ENCODE measurements around the gene PAWR. TPM values are rescaled to one million over a fixed set of nuclear protein-coding genes. Genes with fewer than 3 reads are reported as not detected.

PAWR gene
- total and polyA plus RNA-seq, 2 donors = 8.7 to 38.8 TPM

DNA sequence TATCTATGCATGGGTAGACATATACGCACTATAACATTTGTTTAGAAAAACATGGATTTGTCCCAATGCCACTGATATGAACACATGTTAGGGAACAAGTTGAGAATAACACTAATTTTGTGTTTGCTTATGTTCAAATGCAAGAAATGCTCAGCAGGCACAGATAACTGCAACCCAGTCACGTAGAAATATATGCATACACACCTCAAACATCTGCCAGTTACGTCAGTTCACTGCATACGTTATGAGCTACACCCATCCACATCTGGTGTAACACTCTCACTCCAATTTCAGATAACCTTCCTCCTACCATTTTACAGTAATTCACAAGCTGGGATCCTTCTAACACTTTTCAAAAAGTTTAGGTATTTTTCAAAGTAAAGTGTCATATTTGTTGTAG, 10.7 kb downstream of the PAWR start:
- Histone ChIP-seq H3K36me3 (ENCODE audit: control insufficient read depth in 2 of 2, insufficient read depth in 2 of 2, low read length in 1 of 2) (no peaks in the 10 kb centered on the region), H3K27ac (ENCODE audit: low read depth in 1 of 2, low read length in 1 of 2) (no peak overlapping the region), H3K4me3 (ENCODE audit: low read length in 2 of 2) (no peak overlapping the region), H3K4me1 (ENCODE audit: control insufficient read depth in 2 of 2, insufficient read depth in 2 of 2, low read length in 2 of 2) (no peaks in the 10 kb centered on the region), H3K9me3 (ENCODE audit: control insufficient read depth in 2 of 2, insufficient read depth in 1 of 2, low read length in 1 of 2) (no peaks in the 10 kb centered on the region), H3K27me3 (ENCODE audit: control insufficient read depth in 2 of 2, insufficient read depth in 1 of 2, low read length in 1 of 2) (no peaks in the 10 kb centered on the region)
- 97% methylated on average over 4 of the region's 4 CpGs for whole genome bisulfite sequencing
- DNase-seq (ENCODE audit: low read depth in 6 of 9, low spot score in 9 of 9) = no peak

DNA sequence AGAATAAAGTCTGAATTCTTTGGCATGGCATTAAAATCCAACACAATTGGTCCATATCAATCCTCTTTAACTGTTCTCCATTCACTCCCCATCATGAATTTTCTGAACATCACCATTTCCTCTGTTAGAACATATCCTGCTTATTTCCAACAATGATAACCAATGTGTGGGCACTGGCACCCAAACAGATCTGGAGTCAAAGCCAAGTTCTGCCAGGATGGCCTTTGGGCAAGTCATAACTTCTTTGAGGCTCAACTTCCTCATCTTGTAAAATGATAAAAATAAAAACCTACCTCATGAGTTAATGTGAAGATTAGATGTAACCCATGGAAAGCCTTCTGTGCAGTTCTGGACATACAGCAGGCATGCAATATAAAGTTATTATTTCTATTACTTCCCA, 12.5 kb downstream of the PAWR start:
- H3K4me3 ChIP-seq (ENCODE audit: low read length in 2 of 2) = no peak overlapping the region
- no peaks in the 10 kb centered on the region for H3K4me1 ChIP-seq (ENCODE audit: control insufficient read depth in 2 of 2, insufficient read depth in 2 of 2, low read length in 2 of 2)
- no peak for DNase-seq (ENCODE audit: low read depth in 6 of 9, low spot score in 9 of 9)
- no peaks in the 10 kb centered on the region for H3K27me3 ChIP-seq (ENCODE audit: control insufficient read depth in 2 of 2, insufficient read depth in 1 of 2, low read length in 1 of 2)
- H3K27ac ChIP-seq (ENCODE audit: low read depth in 1 of 2, low read length in 1 of 2) = no peak overlapping the region
- H3K9me3 ChIP-seq (ENCODE audit: control insufficient read depth in 2 of 2, insufficient read depth in 1 of 2, low read length in 1 of 2) = no peaks in the 10 kb centered on the region
- H3K36me3 ChIP-seq (ENCODE audit: control insufficient read depth in 2 of 2, insufficient read depth in 2 of 2, low read length in 1 of 2) = no peaks in the 10 kb centered on the region

GRCh38 chr12:79677672-79678071, 13.1 kb downstream of the PAWR start:
- DNase-seq (ENCODE audit: low read depth in 6 of 9, low spot score in 9 of 9) = no peak
- Histone ChIP-seq H3K27me3 (ENCODE audit: control insufficient read depth in 2 of 2, insufficient read depth in 1 of 2, low read length in 1 of 2) (no peaks in the 10 kb centered on the region), H3K4me3 (ENCODE audit: low read length in 2 of 2) (no peak overlapping the region), H3K9me3 (ENCODE audit: control insufficient read depth in 2 of 2, insufficient read depth in 1 of 2, low read length in 1 of 2) (no peaks in the 10 kb centered on the region), H3K27ac (ENCODE audit: low read depth in 1 of 2, low read length in 1 of 2) (no peak overlapping the region), H3K36me3 (ENCODE audit: control insufficient read depth in 2 of 2, insufficient read depth in 2 of 2, low read length in 1 of 2) (no peaks in the 10 kb centered on the region), H3K4me1 (ENCODE audit: control insufficient read depth in 2 of 2, insufficient read depth in 2 of 2, low read length in 2 of 2) (no peaks in the 10 kb centered on the region)
- 96% methylated on average over 2 of the region's 2 CpGs for WGBS

GRCh38 chr12:79676579-79676978, 14.2 kb downstream of the PAWR start:
- Histone ChIP-seq H3K27me3 (ENCODE audit: control insufficient read depth in 2 of 2, insufficient read depth in 1 of 2, low read length in 1 of 2) (no peaks in the 10 kb centered on the region), H3K4me3 (ENCODE audit: low read length in 2 of 2) (no peak overlapping the region), H3K36me3 (ENCODE audit: control insufficient read depth in 2 of 2, insufficient read depth in 2 of 2, low read length in 1 of 2) (no peaks in the 10 kb centered on the region), H3K9me3 (ENCODE audit: control insufficient read depth in 2 of 2, insufficient read depth in 1 of 2, low read length in 1 of 2) (no peaks in the 10 kb centered on the region), H3K27ac (ENCODE audit: low read depth in 1 of 2, low read length in 1 of 2) (no peak overlapping the region), H3K4me1 (ENCODE audit: control insufficient read depth in 2 of 2, insufficient read depth in 2 of 2, low read length in 2 of 2) (no peaks in the 10 kb centered on the region)
- 96% methylated on average over 2 of the region's 2 CpGs for WGBS
- DNase-seq (ENCODE audit: low read depth in 6 of 9, low spot score in 9 of 9) = no peak

GRCh38 chr12:79674629-79675028, 16.1 kb downstream of the PAWR start:
- H3K9me3 ChIP-seq (ENCODE audit: control insufficient read depth in 2 of 2, insufficient read depth in 1 of 2, low read length in 1 of 2) = no peaks in the 10 kb centered on the region
- H3K27ac ChIP-seq (ENCODE audit: low read depth in 1 of 2, low read length in 1 of 2) = no peak overlapping the region
- DNase-seq (ENCODE audit: low read depth in 6 of 9, low spot score in 9 of 9) = no peak
- no peak overlapping the region for H3K4me3 ChIP-seq (ENCODE audit: low read length in 2 of 2)
- H3K27me3 ChIP-seq (ENCODE audit: control insufficient read depth in 2 of 2, insufficient read depth in 1 of 2, low read length in 1 of 2) = no peaks in the 10 kb centered on the region
- no peaks in the 10 kb centered on the region for H3K4me1 ChIP-seq (ENCODE audit: control insufficient read depth in 2 of 2, insufficient read depth in 2 of 2, low read length in 2 of 2)
- WGBS = 96% methylated on average over 3 of the region's 3 CpGs
- H3K36me3 ChIP-seq (ENCODE audit: control insufficient read depth in 2 of 2, insufficient read depth in 2 of 2, low read length in 1 of 2) = no peaks in the 10 kb centered on the region

DNA sequence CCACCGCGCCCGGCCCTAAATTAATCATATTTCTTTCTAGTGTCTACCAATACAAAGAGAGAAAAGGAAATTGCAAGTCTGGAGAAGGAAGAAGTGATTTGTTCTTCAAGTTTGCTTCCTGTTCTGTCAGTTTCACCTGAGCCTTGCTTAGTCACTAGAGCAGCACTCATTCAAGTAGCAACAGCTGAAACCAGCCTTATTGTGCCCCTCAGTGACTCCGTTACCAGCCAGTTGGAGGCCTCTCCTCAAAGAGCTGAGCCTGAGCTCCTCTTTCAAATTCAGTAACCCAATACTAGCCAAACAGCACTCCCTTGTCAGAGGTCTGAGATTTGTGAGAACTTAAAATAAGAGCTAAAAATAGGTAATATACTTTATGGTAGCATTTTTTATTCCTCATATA, 17.4 kb downstream of the PAWR start:
- Histone ChIP-seq H3K4me1 (ENCODE audit: control insufficient read depth in 2 of 2, insufficient read depth in 2 of 2, low read length in 2 of 2) (no peaks in the 10 kb centered on the region), H3K27ac (ENCODE audit: low read depth in 1 of 2, low read length in 1 of 2) (no peak overlapping the region), H3K36me3 (ENCODE audit: control insufficient read depth in 2 of 2, insufficient read depth in 2 of 2, low read length in 1 of 2) (no peaks in the 10 kb centered on the region), H3K4me3 (ENCODE audit: low read length in 2 of 2) (no peak overlapping the region), H3K27me3 (ENCODE audit: control insufficient read depth in 2 of 2, insufficient read depth in 1 of 2, low read length in 1 of 2) (no peaks in the 10 kb centered on the region), H3K9me3 (ENCODE audit: control insufficient read depth in 2 of 2, insufficient read depth in 1 of 2, low read length in 1 of 2) (no peaks in the 10 kb centered on the region)
- WGBS = 96% methylated on average over 4 of the region's 4 CpGs
- no peak for DNase-seq (ENCODE audit: low read depth in 6 of 9, low spot score in 9 of 9)

DNA sequence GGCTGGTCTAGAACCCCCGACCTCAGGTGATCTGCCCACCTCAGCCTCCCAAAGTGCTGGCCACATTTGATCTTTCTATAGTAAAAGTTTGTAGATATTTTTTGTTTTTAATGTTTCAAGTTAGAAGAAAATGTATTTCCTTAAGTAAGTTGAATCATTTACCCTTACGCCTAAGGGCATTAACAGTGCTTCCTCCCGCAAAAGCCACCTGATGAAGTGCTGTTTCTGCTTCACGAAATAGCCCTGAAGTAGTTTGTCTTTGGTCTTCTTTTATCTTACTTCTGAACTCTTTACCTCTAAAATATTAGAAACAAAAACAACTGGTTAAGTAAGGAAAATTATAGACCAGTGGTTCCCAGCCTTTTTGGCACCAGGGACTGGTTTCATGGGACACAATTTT, 22.7 kb downstream of the PAWR start:
- Histone ChIP-seq H3K27ac (ENCODE audit: low read depth in 1 of 2, low read length in 1 of 2) (no peak overlapping the region), H3K36me3 (ENCODE audit: control insufficient read depth in 2 of 2, insufficient read depth in 2 of 2, low read length in 1 of 2) (no peaks in the 10 kb centered on the region), H3K27me3 (ENCODE audit: control insufficient read depth in 2 of 2, insufficient read depth in 1 of 2, low read length in 1 of 2) (no peaks in the 10 kb centered on the region), H3K4me3 (ENCODE audit: low read length in 2 of 2) (no peak overlapping the region), H3K9me3 (ENCODE audit: control insufficient read depth in 2 of 2, insufficient read depth in 1 of 2, low read length in 1 of 2) (no peaks in the 10 kb centered on the region), H3K4me1 (ENCODE audit: control insufficient read depth in 2 of 2, insufficient read depth in 2 of 2, low read length in 2 of 2) (no peaks in the 10 kb centered on the region)
- WGBS = 98% methylated on average over 4 of the region's 4 CpGs
- DNase-seq (ENCODE audit: low read depth in 6 of 9, low spot score in 9 of 9) = no peak

- Histone ChIP-seq H3K4me1 (ENCODE audit: control insufficient read depth in 2 of 2, insufficient read depth in 2 of 2, low read length in 2 of 2) (no peaks in the 10 kb centered on the region), H3K9me3 (ENCODE audit: control insufficient read depth in 2 of 2, insufficient read depth in 1 of 2, low read length in 1 of 2) (no peaks in the 10 kb centered on the region), H3K4me3 (ENCODE audit: low read length in 2 of 2) (no peak overlapping the region), H3K27ac (ENCODE audit: low read depth in 1 of 2, low read length in 1 of 2) (no peak overlapping the region), H3K36me3 (ENCODE audit: control insufficient read depth in 2 of 2, insufficient read depth in 2 of 2, low read length in 1 of 2) (no peaks in the 10 kb centered on the region), H3K27me3 (ENCODE audit: control insufficient read depth in 2 of 2, insufficient read depth in 1 of 2, low read length in 1 of 2) (no peaks in the 10 kb centered on the region)
- DNase-seq (ENCODE audit: low read depth in 6 of 9, low spot score in 9 of 9) = no peak
- 88% methylated on average over 4 of the region's 4 CpGs for WGBS
These were observed 25.4 kb downstream of the PAWR start for GRCh38 chr12:79665212-79665887.

DNA sequence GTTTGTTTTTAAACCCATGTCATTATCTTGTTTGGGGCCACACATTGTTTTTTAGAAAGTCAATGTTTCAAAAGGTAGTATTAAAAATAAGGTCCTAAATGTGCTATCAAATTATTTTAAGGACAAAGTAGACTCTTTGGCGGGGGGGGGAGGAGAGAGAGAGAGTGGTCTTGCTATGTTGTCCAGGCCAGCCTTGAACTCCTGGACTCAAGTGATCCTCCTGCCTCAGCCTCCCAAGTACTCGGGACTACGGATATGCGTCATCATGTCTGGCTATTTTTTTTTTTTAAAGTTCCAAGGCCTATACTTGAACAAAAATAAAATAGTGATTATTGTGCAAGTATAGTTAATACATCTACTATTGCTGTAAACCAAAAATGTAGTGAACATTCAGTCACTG, 26.2 kb downstream of the PAWR start:
- H3K4me3 ChIP-seq (ENCODE audit: low read length in 2 of 2) = no peak overlapping the region
- H3K36me3 ChIP-seq (ENCODE audit: control insufficient read depth in 2 of 2, insufficient read depth in 2 of 2, low read length in 1 of 2) = no peaks in the 10 kb centered on the region
- no peaks in the 10 kb centered on the region for H3K27me3 ChIP-seq (ENCODE audit: control insufficient read depth in 2 of 2, insufficient read depth in 1 of 2, low read length in 1 of 2)
- DNase-seq (ENCODE audit: low read depth in 6 of 9, low spot score in 9 of 9) = no peak
- no peak overlapping the region for H3K27ac ChIP-seq (ENCODE audit: low read depth in 1 of 2, low read length in 1 of 2)
- no peaks in the 10 kb centered on the region for H3K4me1 ChIP-seq (ENCODE audit: control insufficient read depth in 2 of 2, insufficient read depth in 2 of 2, low read length in 2 of 2)
- no peaks in the 10 kb centered on the region for H3K9me3 ChIP-seq (ENCODE audit: control insufficient read depth in 2 of 2, insufficient read depth in 1 of 2, low read length in 1 of 2)
- 92% methylated on average over 4 of the region's 4 CpGs for WGBS

All from thymus (tissue), 11 donors.